Psoas muscle (tissue), 8 donors: ENCODE results near the gene EPB41L4A. TPM values are rescaled to one million over a fixed set of nuclear protein-coding genes. Genes with fewer than 3 reads are reported as not detected.

Experiments
- ATAC-seq, 4 donors: fragments of 200-7000 bp; cut with Tn5 transposase; one replicate each; pipeline ENCODE4 v1.9.1; 2020; ENCODE audit warnings: moderate library complexity in 3 of 4, mild to moderate bottlenecking in 2 of 4
- DNase-seq, 2 donors: peaks; one replicate each; pipeline ENCODE4 v3.0.0-alpha.2; 2020
- H3K27ac ChIP-seq: fragments of 200-600 bp; one replicate; pipeline ENCODE4 v1.8.0; 2022
- H3K27me3 ChIP-seq, 3 donors: fragments of 200-600 bp in 1 of 3; one replicate each; pipeline versions ENCODE4 v1.6.1 to v1.8.0; 2013 to 2022; ENCODE audit warnings: low read length in 2 of 3, mild to moderate bottlenecking in 2 of 3, moderate library complexity in 1 of 3; ENCODE audit not compliant: insufficient read depth in 3 of 3
- H3K36me3 ChIP-seq, 2 donors: fragments of 200-600 bp in 1 of 2; one replicate each; pipeline versions ENCODE4 v1.6.1 to v1.8.0; 2013 to 2022; ENCODE audit warnings: low read depth in 1 of 2, mild to moderate bottlenecking in 1 of 2, moderate library complexity in 1 of 2; ENCODE audit not compliant: insufficient read depth in 1 of 2
- H3K4me1 ChIP-seq: fragments of 200-600 bp; one replicate; pipeline ENCODE4 v1.8.0; 2022
- H3K4me3 ChIP-seq: fragments of 200-600 bp; one replicate; pipeline ENCODE4 v1.8.0; 2022; ENCODE audit warnings: mild to moderate bottlenecking
- H3K9me3 ChIP-seq: fragments of 200-600 bp; one replicate; pipeline ENCODE4 v1.8.0; 2022
- CTCF ChIP-seq: fragments of 200-600 bp; IDR thresholded peaks from one replicate; pipeline ENCODE4 v1.8.0; 2022; ENCODE audit warnings: antibody characterized with exemption
- WGBS, 3 donors: extraction: QIAGEN DNeasy Blood & Tissue Kit; methylation state at CpG; one replicate each; pipeline versions ENCODE4 v1.1.6 to v1.1.7; 2013; 5-methylcytosine and 5-hydroxymethylcytosine counted together
- intact Hi-C, 2 donors: fragments of 100-400 bp; cut with DNase I; formaldehyde crosslinking; loops; one replicate each; pipeline versions ENCODE4 v1.11.0 to v1.14.2; 2022
- polyA plus RNA-seq, 3 donors: library from polyadenylated mRNA; stranded (reverse); fragments of 200-250 nt; gene quantifications; one replicate each; pipeline ENCODE4 v1.2.3, GENCODE V29; 2013
- total RNA-seq, 4 donors: library from RNA; stranded (reverse); fragmentation: NEBNext Ultra II Directional in 2 of 4; extraction: Animal tissue kit (Norgen Biotek cat#: 25700) in 2 of 4; gene quantifications; one replicate each; pipeline versions ENCODE4 v1.2.1 to v1.2.4, GENCODE V29; 2021 to 2023
- donor health status: healthy with polysubstance abuse.
- donor health status: DM: no; HTN: no; CAD: no; lungs with moderate emphysema.
- donor health status: Bipolar disorder and iron deficiency.
- donor health status: healthy.
- donor health status: DM: yes; HTN: yes; CAD: no.
- donor health status: DM: no; HTN: no; CAD: no.
- donor health status: DM: no; HTN: no; CAD: no.
- donor health status: DM: yes; HTN: yes; CAD: no.

Gene EPB41L4A
- total and polyA plus RNA-seq, 7 donors, result 1.0 to 7.2 (median 1.9) TPM

- Histone ChIP-seq H3K4me3 (no peak overlapping the region), H3K27me3 (no peaks in the 10 kb centered on the region), H3K4me1 (no peaks in the 10 kb centered on the region), H3K27ac (no peak overlapping the region), H3K9me3 (no peaks in the 10 kb centered on the region), H3K36me3 (no peaks in the 10 kb centered on the region)
- TF ChIP-seq CTCF, result no peak
- intact Hi-C loops, result no loop called here
- no peak for ATAC-seq
- WGBS, 3 donors, result 91 to 99% (median 97%) methylated on average over 2 of the region's 2 CpGs
- no peak for DNase-seq
These were observed 305.5 kb downstream of the EPB41L4A start for GRCh38 chr5:112113565-112113964.
